Mesodermal cell (in vitro differentiated cells): ENCODE data around the gene SLC25A13.

Experiments used
- H3K27ac ChIP-seq: 2 replicates; pipeline ENCODE4 v1.7.0; 2013; ENCODE audit warnings: mild to moderate bottlenecking, low read depth, low read length, moderate library complexity; ENCODE audit not compliant: severe bottlenecking
- H3K36me3 ChIP-seq: 2 replicates; pipeline ENCODE4 v1.7.1; 2013; ENCODE audit warnings: mild to moderate bottlenecking, low read length, moderate library complexity; ENCODE audit not compliant: control insufficient read depth, insufficient read depth
- H3K4me1 ChIP-seq: one replicate; pipeline ENCODE4 v1.7.1; 2013; ENCODE audit warnings: mild to moderate bottlenecking, low read length; ENCODE audit not compliant: insufficient read depth, control insufficient read depth, poor library complexity, severe bottlenecking
- H3K4me3 ChIP-seq: 2 replicates; pipeline ENCODE4 v1.7.0; 2013; ENCODE audit warnings: low read length, control low read depth, mild to moderate bottlenecking; ENCODE audit not compliant: insufficient read depth, poor library complexity, severe bottlenecking; ENCODE audit errors: extremely low read depth
- H3K9me3 ChIP-seq: 2 replicates; pipeline ENCODE4 v1.7.1; 2013; ENCODE audit warnings: mild to moderate bottlenecking, low read length, moderate library complexity; ENCODE audit not compliant: control insufficient read depth
- WGBS, 2 experiments: methylation state at CpG; one replicate each; pipeline ENCODE4 v1.1.5; 2013; ENCODE audit warnings: missing lambda C conversion rate in 2 of 2; ENCODE audit not compliant: insufficient coverage in 2 of 2; 5-methylcytosine and 5-hydroxymethylcytosine counted together

Gene SLC25A13

GRCh38 chr7:96131525-96131924, 190.4 kb downstream of the SLC25A13 start:
- Histone ChIP-seq H3K9me3 (no peaks in the 10 kb centered on the region), H3K36me3 (peaks cover 10% of the 10 kb centered on the region), H3K4me3 (no peak overlapping the region), H3K4me1 (no peaks in the 10 kb centered on the region), H3K27ac (no peak overlapping the region)
- 67 to 83% methylated on average over 2 to 3 of the region's 3 CpGs for WGBS, 2 experiments

GRCh38 chr7:96127746-96128145, 194.2 kb downstream of the SLC25A13 start:
- Histone ChIP-seq H3K9me3 (no peaks in the 10 kb centered on the region), H3K36me3 (peaks cover 7% of the 10 kb centered on the region), H3K27ac (no peak overlapping the region), H3K4me3 (no peak overlapping the region), H3K4me1 (no peaks in the 10 kb centered on the region)
- WGBS, 2 experiments = 60 to 63% methylated on average over 1 to 2 of the region's 2 CpGs

- H3K4me1 ChIP-seq = no peaks in the 10 kb centered on the region
- no peak overlapping the region for H3K27ac ChIP-seq
- no peaks in the 10 kb centered on the region for H3K9me3 ChIP-seq
- H3K4me3 ChIP-seq = no peak overlapping the region
- H3K36me3 ChIP-seq = peaks cover 11% of the 10 kb centered on the region
These were observed 195.5 kb downstream of the SLC25A13 start for GRCh38 chr7:96126382-96126781.

GRCh38 chr7:96122746-96123145, 199.2 kb downstream of the SLC25A13 start:
- WGBS, 2 experiments = 80% methylated on average over 1 of the region's 2 CpGs; no CpG with 5 or more reads in 1 of the 2 experiments
- H3K4me3 ChIP-seq = no peak overlapping the region
- H3K9me3 ChIP-seq = no peaks in the 10 kb centered on the region
- H3K4me1 ChIP-seq = no peaks in the 10 kb centered on the region
- H3K27ac ChIP-seq = no peak overlapping the region
- H3K36me3 ChIP-seq = peaks cover 23% of the 10 kb centered on the region

GRCh38 chr7:96121752-96122151, 200.1 kb downstream of the SLC25A13 start:
- Histone ChIP-seq H3K4me1 (no peaks in the 10 kb centered on the region), H3K9me3 (no peaks in the 10 kb centered on the region), H3K27ac (no peak overlapping the region), H3K36me3 (peaks cover 23% of the 10 kb centered on the region), H3K4me3 (no peak overlapping the region)
- WGBS, 2 experiments = 75 to 84% methylated on average over 6 of the region's 6 CpGs

GRCh38 chr7:96120445-96121225, 201.3 kb downstream of the SLC25A13 start:
- Histone ChIP-seq H3K9me3 (no peaks in the 10 kb centered on the region), H3K36me3 (peaks cover 23% of the 10 kb centered on the region), H3K4me3 (no peak overlapping the region), H3K27ac (no peak overlapping the region), H3K4me1 (no peaks in the 10 kb centered on the region)
- 83% methylated on average over 1 of the region's 2 CpGs; no CpG with 5 or more reads in 1 of the 2 experiments for WGBS, 2 experiments

GRCh38 chr7:96118449-96119001, 203.4 kb downstream of the SLC25A13 start:
- Histone ChIP-seq H3K4me3 (no peak overlapping the region), H3K27ac (peak overlapping the region; percentile 50), H3K36me3 (peaks cover 23% of the 10 kb centered on the region), H3K4me1 (no peaks in the 10 kb centered on the region), H3K9me3 (no peaks in the 10 kb centered on the region)
- 47 to 60% methylated on average over 4 to 10 of the region's 13 CpGs for WGBS, 2 experiments

- Histone ChIP-seq H3K9me3 (no peaks in the 10 kb centered on the region), H3K4me3 (no peak overlapping the region), H3K4me1 (no peaks in the 10 kb centered on the region), H3K36me3 (peaks cover 16% of the 10 kb centered on the region), H3K27ac (no peak overlapping the region)
- WGBS, 2 experiments = 96 to 100% methylated on average over 2 to 5 of the region's 7 CpGs
These were observed 205.7 kb downstream of the SLC25A13 start for GRCh38 chr7:96116173-96116572.

- H3K9me3 ChIP-seq = no peaks in the 10 kb centered on the region
- H3K4me3 ChIP-seq = no peak overlapping the region
- no peaks in the 10 kb centered on the region for H3K36me3 ChIP-seq
- WGBS, 2 experiments = 83 to 96% methylated on average over 5 of the region's 7 CpGs
- H3K27ac ChIP-seq = no peak overlapping the region
- H3K4me1 ChIP-seq = no peaks in the 10 kb centered on the region
These were observed 207.7 kb downstream of the SLC25A13 start for GRCh38 chr7:96114190-96114589.

- Histone ChIP-seq H3K4me3 (no peak overlapping the region), H3K27ac (no peak overlapping the region), H3K36me3 (no peaks in the 10 kb centered on the region), H3K9me3 (no peaks in the 10 kb centered on the region), H3K4me1 (no peaks in the 10 kb centered on the region)
These were observed 210.5 kb downstream of the SLC25A13 start for GRCh38 chr7:96111405-96111804.

- Histone ChIP-seq H3K36me3 (no peaks in the 10 kb centered on the region), H3K4me1 (no peaks in the 10 kb centered on the region), H3K4me3 (no peak overlapping the region), H3K9me3 (no peaks in the 10 kb centered on the region), H3K27ac (no peak overlapping the region)
These were observed 216.9 kb downstream of the SLC25A13 start for GRCh38 chr7:96104984-96105383.
